MM.1S (cell line): Measurements from ENCODE around the gene ADD2.

ENCODE experiments used
- DNase-seq: peaks from one replicate; pipeline ENCODE4 v3.0.0-alpha.2; 2015
- H2AFZ ChIP-seq: fragments of 300-600 bp; sonication (generic); 2 replicates; pipeline ENCODE4 v1.6.0; 2016; ENCODE audit warnings: antibody characterized with exemption, low read length
- H3F3A ChIP-seq: fragments of 300-600 bp; sonication (generic); 2 replicates; pipeline ENCODE4 v1.6.1; 2016; ENCODE audit warnings: mild to moderate bottlenecking, antibody characterized with exemption, low read length, moderate library complexity, mixed read lengths; ENCODE audit not compliant: insufficient read depth
- H3K27ac ChIP-seq: fragments of 300-600 bp; sonication (generic); 2 replicates; pipeline ENCODE4 v1.5.1; 2016; ENCODE audit warnings: mild to moderate bottlenecking, low read length
- H3K27me3 ChIP-seq: fragments of 300-600 bp; sonication (generic); replicated peaks from 2 replicates; pipeline ENCODE4 v1.6.0; 2016; ENCODE audit warnings: low read length; ENCODE audit not compliant: insufficient read depth
- H3K36me3 ChIP-seq: fragments of 300-600 bp; sonication (generic); replicated peaks from 2 replicates; pipeline ENCODE4 v1.6.1; 2016; ENCODE audit warnings: mild to moderate bottlenecking, low read length, mixed read lengths; ENCODE audit not compliant: insufficient read depth
- H3K4me1 ChIP-seq: fragments of 300-600 bp; sonication (generic); 2 replicates; pipeline ENCODE4 v1.6.1; 2016; ENCODE audit warnings: low read length, mixed read lengths
- H3K4me2 ChIP-seq: fragments of 300-600 bp; sonication (generic); 2 replicates; pipeline ENCODE4 v1.6.0; 2016; ENCODE audit warnings: low read depth, low read length
- H3K4me3 ChIP-seq: fragments of 300-600 bp; sonication (generic); 2 replicates; pipeline ENCODE4 v1.5.1; 2016; ENCODE audit warnings: low read length, mixed read lengths
- H3K79me2 ChIP-seq: fragments of 300-600 bp; sonication (generic); 2 replicates; pipeline ENCODE4 v1.6.1; 2016; ENCODE audit warnings: mixed run types, low read length, mixed read lengths
- H3K9ac ChIP-seq: fragments of 300-600 bp; sonication (generic); 2 replicates; pipeline ENCODE4 v1.6.1; 2016; ENCODE audit warnings: low read length, mixed read lengths
- H3K9me2 ChIP-seq: fragments of 300-600 bp; sonication (generic); replicated peaks from 2 replicates; pipeline ENCODE4 v1.6.1; 2016; ENCODE audit warnings: mild to moderate bottlenecking, low read length, mixed read lengths; ENCODE audit not compliant: insufficient read depth
- H3K9me3 ChIP-seq: fragments of 300-600 bp; sonication (generic); replicated peaks from 2 replicates; pipeline ENCODE4 v1.6.1; 2016; ENCODE audit warnings: mild to moderate bottlenecking, low read length, mixed read lengths; ENCODE audit not compliant: insufficient read depth
- H4K20me1 ChIP-seq: fragments of 300-600 bp; sonication (generic); 2 replicates; pipeline ENCODE4 v1.6.1; 2016; ENCODE audit warnings: mild to moderate bottlenecking, low read length, moderate library complexity, mixed read lengths; ENCODE audit not compliant: insufficient read depth
- EZH2 ChIP-seq: fragments of 300-600 bp; sonication (generic); optimal IDR thresholded peaks from 2 replicates; pipeline ENCODE3; 2017; ENCODE audit warnings: low read depth, mild to moderate bottlenecking, antibody characterized with exemption, low read length, mixed read lengths
- EZH2phosphoT487 ChIP-seq: fragments of 300-600 bp; sonication (generic); IDR thresholded peaks from 2 replicates; pipeline ENCODE4 v1.6.1; 2018; ENCODE audit warnings: antibody characterized with exemption, low read length
- TF ChIP-seq, protein P1 (sequence below): fragments of 300-600 bp; sonication (generic); IDR thresholded peaks from 2 replicates; pipeline ENCODE4 v1.5.1; 2016; ENCODE audit warnings: antibody characterized with exemption, low read length, mixed read lengths

Gene ADD2

DNA sequence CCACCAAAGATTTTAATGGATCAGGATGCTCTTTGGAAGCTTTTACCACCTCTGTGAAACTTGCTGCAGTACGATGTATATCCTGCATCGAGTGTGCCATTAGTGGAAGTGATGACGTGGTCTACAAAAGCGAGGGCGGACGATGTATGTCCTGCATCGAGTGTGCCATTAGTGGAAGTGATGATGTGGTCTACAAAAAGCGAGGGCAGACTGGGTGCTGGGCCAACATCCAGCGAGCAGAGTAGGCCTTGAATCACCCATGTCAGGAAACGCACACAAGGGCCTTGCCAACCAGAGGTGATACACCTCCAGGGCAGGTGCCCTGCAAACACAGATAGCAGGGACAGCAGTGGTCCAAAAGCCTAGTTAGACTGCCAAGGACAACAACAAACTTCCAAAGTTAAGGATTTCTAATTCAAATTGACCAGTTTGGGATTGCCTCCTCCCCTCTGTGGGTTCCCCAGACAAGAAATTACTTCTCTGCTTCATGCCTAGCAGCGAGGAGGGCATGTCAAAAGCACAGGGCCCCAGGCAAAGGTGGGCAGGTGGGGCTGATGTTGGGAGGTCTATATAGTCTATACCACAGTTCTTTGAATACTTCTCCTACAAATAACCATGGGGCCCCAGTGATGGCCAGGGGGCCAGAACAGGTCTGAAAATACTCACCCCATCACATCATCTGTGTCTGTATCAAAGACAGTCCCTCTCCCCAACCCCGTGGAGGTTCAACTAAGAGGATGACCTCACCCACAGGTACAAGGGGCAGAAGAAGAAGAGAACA lies 70.2 kb downstream of the ADD2 start:
- no peak overlapping the region for H2AFZ ChIP-seq
- TF ChIP-seq, protein P1, sequence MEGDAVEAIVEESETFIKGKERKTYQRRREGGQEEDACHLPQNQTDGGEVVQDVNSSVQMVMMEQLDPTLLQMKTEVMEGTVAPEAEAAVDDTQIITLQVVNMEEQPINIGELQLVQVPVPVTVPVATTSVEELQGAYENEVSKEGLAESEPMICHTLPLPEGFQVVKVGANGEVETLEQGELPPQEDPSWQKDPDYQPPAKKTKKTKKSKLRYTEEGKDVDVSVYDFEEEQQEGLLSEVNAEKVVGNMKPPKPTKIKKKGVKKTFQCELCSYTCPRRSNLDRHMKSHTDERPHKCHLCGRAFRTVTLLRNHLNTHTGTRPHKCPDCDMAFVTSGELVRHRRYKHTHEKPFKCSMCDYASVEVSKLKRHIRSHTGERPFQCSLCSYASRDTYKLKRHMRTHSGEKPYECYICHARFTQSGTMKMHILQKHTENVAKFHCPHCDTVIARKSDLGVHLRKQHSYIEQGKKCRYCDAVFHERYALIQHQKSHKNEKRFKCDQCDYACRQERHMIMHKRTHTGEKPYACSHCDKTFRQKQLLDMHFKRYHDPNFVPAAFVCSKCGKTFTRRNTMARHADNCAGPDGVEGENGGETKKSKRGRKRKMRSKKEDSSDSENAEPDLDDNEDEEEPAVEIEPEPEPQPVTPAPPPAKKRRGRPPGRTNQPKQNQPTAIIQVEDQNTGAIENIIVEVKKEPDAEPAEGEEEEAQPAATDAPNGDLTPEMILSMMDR: no peak
- no peak for TF ChIP-seq EZH2
- TF ChIP-seq EZH2phosphoT487: no peak
- no peaks in the 10 kb centered on the region for H3K79me2 ChIP-seq
- no peaks in the 10 kb centered on the region for H3K9me2 ChIP-seq
- no peaks in the 10 kb centered on the region for H3F3A ChIP-seq
- H3K27me3 ChIP-seq: no peaks in the 10 kb centered on the region
- no peak overlapping the region for H3K4me3 ChIP-seq
- no peak overlapping the region for H3K9ac ChIP-seq
- H4K20me1 ChIP-seq: no peaks in the 10 kb centered on the region
- no peaks in the 10 kb centered on the region for H3K9me3 ChIP-seq
- no peaks in the 10 kb centered on the region for H3K4me1 ChIP-seq
- H3K27ac ChIP-seq: no peak overlapping the region
- no peaks in the 10 kb centered on the region for H3K36me3 ChIP-seq
- H3K4me2 ChIP-seq: no peak overlapping the region
- no peak for DNase-seq

DNA sequence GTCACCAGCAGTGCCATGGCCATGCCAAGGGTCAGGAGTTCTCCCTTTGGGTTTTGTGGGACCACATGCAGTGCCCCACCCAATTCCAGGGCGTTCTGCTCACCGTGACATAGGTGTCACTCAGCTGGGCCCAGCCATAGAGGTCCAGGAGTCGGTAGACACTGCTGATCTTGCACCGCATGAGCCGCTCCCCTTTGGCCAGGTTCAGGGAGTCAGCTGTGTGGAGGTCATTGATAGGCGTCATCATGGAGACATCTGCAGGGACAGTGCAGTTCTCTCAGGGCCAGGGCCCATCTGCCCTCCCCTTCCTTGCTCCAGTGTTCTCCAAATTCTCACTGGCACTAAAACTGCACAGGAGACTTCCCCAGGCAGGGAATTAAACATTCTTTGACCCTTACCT lies 71.9 kb downstream of the ADD2 start:
- no peaks in the 10 kb centered on the region for H3K9me3 ChIP-seq
- no peaks in the 10 kb centered on the region for H4K20me1 ChIP-seq
- no peaks in the 10 kb centered on the region for H3K79me2 ChIP-seq
- DNase-seq: no peak
- H3K4me1 ChIP-seq: no peaks in the 10 kb centered on the region
- no peak overlapping the region for H3K27ac ChIP-seq
- no peaks in the 10 kb centered on the region for H3K9me2 ChIP-seq
- H3K4me3 ChIP-seq: no peak overlapping the region
- no peaks in the 10 kb centered on the region for H3F3A ChIP-seq
- TF ChIP-seq, protein P1: no peak
- no peak for TF ChIP-seq EZH2phosphoT487
- TF ChIP-seq EZH2: no peak
- H3K4me2 ChIP-seq: no peak overlapping the region
- no peaks in the 10 kb centered on the region for H3K27me3 ChIP-seq
- no peak overlapping the region for H3K9ac ChIP-seq
- no peak overlapping the region for H2AFZ ChIP-seq
- H3K36me3 ChIP-seq: no peaks in the 10 kb centered on the region

DNA sequence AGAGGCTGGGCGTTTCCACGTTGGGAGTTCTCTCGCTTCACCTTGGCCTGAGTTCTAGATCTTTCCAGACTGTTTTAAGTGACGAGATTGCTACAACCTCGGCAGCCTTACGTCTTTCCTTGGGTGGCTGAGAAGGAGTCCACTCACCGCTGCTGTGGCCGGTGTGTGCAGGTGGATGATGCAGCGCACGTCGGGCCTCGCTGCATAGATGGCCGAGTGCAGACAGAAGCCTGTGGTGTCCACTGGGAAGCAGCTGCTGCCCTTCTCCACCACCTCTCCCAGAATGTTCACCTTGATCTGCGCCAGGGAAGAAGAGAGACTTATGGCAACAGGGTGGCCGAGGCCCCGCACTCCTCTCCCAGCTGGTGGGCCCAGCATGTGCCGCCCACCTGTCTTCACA lies 75.7 kb downstream of the ADD2 start:
- Histone ChIP-seq H3K9me3 (no peaks in the 10 kb centered on the region), H3K27me3 (no peaks in the 10 kb centered on the region), H3F3A (no peaks in the 10 kb centered on the region), H3K4me2 (no peak overlapping the region), H3K79me2 (no peaks in the 10 kb centered on the region), H2AFZ (no peak overlapping the region), H3K4me1 (peaks cover 1% of the 10 kb centered on the region), H3K9me2 (no peaks in the 10 kb centered on the region), H3K36me3 (no peaks in the 10 kb centered on the region), H3K4me3 (no peak overlapping the region), H3K27ac (no peak overlapping the region), H3K9ac (no peak overlapping the region), H4K20me1 (no peaks in the 10 kb centered on the region)
- DNase-seq: no peak
- TF ChIP-seq, protein P1: no peak
- TF ChIP-seq EZH2phosphoT487 (no peak), EZH2 (no peak)
